Breast epithelium (tissue), 3 donors: ENCODE measurements around the gene ACACB.

Experiments
- POLR2A ChIP-seq: fragments of 450-650 bp; IDR thresholded peaks from one replicate; pipeline ENCODE4 v1.6.1; 2016; ENCODE audit warnings: antibody characterized with exemption, mild to moderate bottlenecking, moderate library complexity
- POLR2AphosphoS5 ChIP-seq, 3 donors: sonication (generic); formaldehyde crosslinking; IDR thresholded peaks; one replicate each; pipeline ENCODE4 v1.6.1; 2017; ENCODE audit warnings: antibody characterized with exemption in 3 of 3

DNA sequence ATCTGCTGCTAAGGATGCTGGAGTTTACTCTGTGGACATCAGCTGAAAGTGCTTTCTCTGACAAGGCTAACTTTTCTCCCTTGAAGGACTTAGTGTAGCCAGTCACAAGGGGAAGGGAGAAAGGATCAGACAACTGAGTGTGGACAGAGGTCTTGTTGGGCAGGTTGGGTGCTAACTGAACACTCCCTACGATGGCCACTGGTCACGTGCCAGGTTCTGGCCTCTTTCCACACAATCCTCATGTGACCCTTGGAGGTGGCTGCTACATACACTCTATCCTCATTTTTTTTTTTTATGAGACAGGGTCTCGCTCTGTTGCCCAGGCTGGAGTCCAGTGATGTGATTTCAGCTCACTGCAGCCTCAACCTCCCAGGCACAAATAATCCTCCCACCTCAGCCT, 153.0 kb downstream of the ACACB start:
- no peak for TF ChIP-seq POLR2A
- TF ChIP-seq POLR2AphosphoS5 (IDR thresholded peaks at IDR 0.05): no peak
